Large intestine (tissue), 3 donors: Measurements from ENCODE around the gene KCTD15. TPM values are rescaled to one million over a fixed set of nuclear protein-coding genes. Genes with fewer than 3 reads are reported as not detected.

Source experiments
- DNase-seq, 2 donors: peaks; one replicate each; pipeline versions ENCODE4 v3.0.0 to v3.0.0-alpha.2; 2013
- H3K27ac ChIP-seq: one replicate; pipeline ENCODE4 v1.5.1; 2013; ENCODE audit warnings: low read length
- H3K27me3 ChIP-seq: 2 replicates; pipeline ENCODE4 v1.6.1; 2013; ENCODE audit warnings: low read length; ENCODE audit not compliant: control insufficient read depth, insufficient read depth
- H3K36me3 ChIP-seq: 2 replicates; pipeline ENCODE4 v1.6.1; 2013; ENCODE audit warnings: low read length; ENCODE audit not compliant: control insufficient read depth, insufficient read depth
- H3K4me1 ChIP-seq: one replicate; pipeline ENCODE4 v1.6.1; 2013; ENCODE audit warnings: low read length; ENCODE audit not compliant: control insufficient read depth, insufficient read depth
- H3K4me3 ChIP-seq: one replicate; pipeline ENCODE4 v1.5.1; 2013; ENCODE audit warnings: low read length
- H3K9me3 ChIP-seq: one replicate; pipeline ENCODE4 v1.6.1; 2013; ENCODE audit warnings: mild to moderate bottlenecking, low read depth, low read length, moderate library complexity; ENCODE audit not compliant: control insufficient read depth
- WGBS: methylation state at CpG from one replicate; pipeline ENCODE4 v1.1.5; 2013; ENCODE audit warnings: low lambda C conversion rate; ENCODE audit not compliant: insufficient coverage; 5-methylcytosine and 5-hydroxymethylcytosine counted together
- polyA plus RNA-seq: library from polyadenylated mRNA; unstranded; fragments of 120-200 nt; gene quantifications from one replicate; pipeline ENCODE4 v1.2.1, GENCODE V29; 2013

The KCTD15 gene
- polyA plus RNA-seq, 1 donor = 28.1 TPM

- DNase-seq = peak; percentile 56 to 65
- Histone ChIP-seq H3K27me3 (no peaks in the 10 kb centered on the region), H3K36me3 (no peaks in the 10 kb centered on the region), H3K9me3 (peaks cover 11% of the 10 kb centered on the region), H3K4me3 (no peak overlapping the region), H3K4me1 (peaks cover 32% of the 10 kb centered on the region), H3K27ac (no peak overlapping the region)
- no CpG with 5 or more reads among the region's 19 CpGs for WGBS
Measured at GRCh38 chr19:33771384-33772101, 25.1 kb upstream of the KCTD15 start.

- no CpG with 5 or more reads among the region's 72 CpGs for WGBS
- Histone ChIP-seq H3K4me1 (peaks cover 39% of the 10 kb centered on the region), H3K27me3 (no peaks in the 10 kb centered on the region), H3K4me3 (no peak overlapping the region), H3K36me3 (no peaks in the 10 kb centered on the region), H3K9me3 (peaks cover 11% of the 10 kb centered on the region), H3K27ac (no peak overlapping the region)
- DNase-seq = no peak
Measured at GRCh38 chr19:33772102-33772857, 24.4 kb upstream of the KCTD15 start.

- H3K27ac ChIP-seq = peak overlapping the region; percentile 79
Measured at GRCh38 chr19:33772858-33773180, 23.9 kb upstream of the KCTD15 start.

GRCh38 chr19:33773704-33774624, 22.7 kb upstream of the KCTD15 start:
- peak; percentile 91 to 98 for DNase-seq
- Histone ChIP-seq H3K27me3 (peaks cover 8% of the 10 kb centered on the region), H3K4me3 (no peak overlapping the region), H3K9me3 (peaks cover 11% of the 10 kb centered on the region), H3K36me3 (no peaks in the 10 kb centered on the region), H3K4me1 (peaks cover 48% of the 10 kb centered on the region), H3K27ac (peak overlapping the region; percentile 79)
- no CpG with 5 or more reads among the region's 6 CpGs for WGBS

More at GRCh38 chr19:33772858-33773180, 23.9 kb upstream of the KCTD15 start:
- H3K27me3 ChIP-seq = no peaks in the 10 kb centered on the region
- no peak overlapping the region for H3K4me3 ChIP-seq
- 98% methylated on average over 8 of the region's 23 CpGs for WGBS
- H3K36me3 ChIP-seq = no peaks in the 10 kb centered on the region
- H3K4me1 ChIP-seq = peaks cover 44% of the 10 kb centered on the region
- H3K9me3 ChIP-seq = peaks cover 11% of the 10 kb centered on the region
- DNase-seq = no peak

GRCh38 chr19:33774751-33775150, 21.9 kb upstream of the KCTD15 start:
- WGBS = no CpG with 5 or more reads among the region's 6 CpGs
- peaks cover 16% of the 10 kb centered on the region for H3K27me3 ChIP-seq
- H3K36me3 ChIP-seq = no peaks in the 10 kb centered on the region
- peaks cover 48% of the 10 kb centered on the region for H3K4me1 ChIP-seq
- H3K4me3 ChIP-seq = no peak overlapping the region
- H3K9me3 ChIP-seq = peaks cover 11% of the 10 kb centered on the region
- H3K27ac ChIP-seq = peak overlapping the region; percentile 59
- DNase-seq = peak in 1 of 2 donors; percentile 43

GRCh38 chr19:33775731-33776487, 20.8 kb upstream of the KCTD15 start:
- Histone ChIP-seq H3K4me1 (peaks cover 48% of the 10 kb centered on the region), H3K27me3 (peaks cover 27% of the 10 kb centered on the region), H3K36me3 (no peaks in the 10 kb centered on the region), H3K27ac (no peak overlapping the region), H3K4me3 (no peak overlapping the region), H3K9me3 (peaks cover 11% of the 10 kb centered on the region)
- no peak for DNase-seq
- WGBS = no CpG with 5 or more reads among the region's 9 CpGs

- WGBS = no CpG with 5 or more reads among the region's 9 CpGs
- no peak overlapping the region for H3K4me3 ChIP-seq
- H3K4me1 ChIP-seq = peaks cover 42% of the 10 kb centered on the region
- no peak overlapping the region for H3K27ac ChIP-seq
- no peak for DNase-seq
- H3K27me3 ChIP-seq = peaks cover 36% of the 10 kb centered on the region
- H3K9me3 ChIP-seq = peaks cover 4% of the 10 kb centered on the region
- H3K36me3 ChIP-seq = no peaks in the 10 kb centered on the region
Measured at GRCh38 chr19:33777351-33777750, 19.3 kb upstream of the KCTD15 start.

GRCh38 chr19:33777753-33778088, 18.9 kb upstream of the KCTD15 start:
- H3K27ac ChIP-seq = no peak overlapping the region
- no peak overlapping the region for H3K4me3 ChIP-seq
- no peak for DNase-seq
- WGBS = no CpG with 5 or more reads among the region's 17 CpGs
- peaks cover 41% of the 10 kb centered on the region for H3K4me1 ChIP-seq
- no peaks in the 10 kb centered on the region for H3K36me3 ChIP-seq
- H3K9me3 ChIP-seq = peaks cover under 1% of the 10 kb centered on the region
- H3K27me3 ChIP-seq = peaks cover 36% of the 10 kb centered on the region

- Histone ChIP-seq H3K9me3 (no peaks in the 10 kb centered on the region), H3K4me3 (no peak overlapping the region), H3K27me3 (peaks cover 36% of the 10 kb centered on the region), H3K36me3 (no peaks in the 10 kb centered on the region), H3K4me1 (peaks cover 36% of the 10 kb centered on the region), H3K27ac (no peak overlapping the region)
- peak; percentile 62 to 65 for DNase-seq
- no CpG with 5 or more reads among the region's 49 CpGs for WGBS
Measured at GRCh38 chr19:33778089-33778791, 18.4 kb upstream of the KCTD15 start.
